GM19238 (cell line): ENCODE results near the gene DIP2B.

ENCODE experiments used
- DNase-seq: peaks from one replicate; pipeline ENCODE4 v3.0.0; 2011; ENCODE audit warnings: low spot score; ENCODE audit not compliant: insufficient read length

Gene DIP2B

GRCh38 chr12:50635857-50636256, 131.1 kb downstream of the DIP2B start:
- no peak for DNase-seq

GRCh38 chr12:50636505-50636904, 131.7 kb downstream of the DIP2B start:
- no peak for DNase-seq

- no peak for DNase-seq
Measured at GRCh38 chr12:50637870-50638481, 133.2 kb downstream of the DIP2B start.

- no peak for DNase-seq
Measured at GRCh38 chr12:50638482-50638880, 133.7 kb downstream of the DIP2B start.

GRCh38 chr12:50639721-50640120, 134.9 kb downstream of the DIP2B start:
- no peak for DNase-seq

GRCh38 chr12:50640321-50640939, 135.6 kb downstream of the DIP2B start:
- no peak for DNase-seq

- DNase-seq = no peak
Measured at GRCh38 chr12:50641566-50641965, 136.8 kb downstream of the DIP2B start.

GRCh38 chr12:50642035-50642451, 137.3 kb downstream of the DIP2B start:
- no peak for DNase-seq

GRCh38 chr12:50642761-50643160, 138.0 kb downstream of the DIP2B start:
- no peak for DNase-seq

- no peak for DNase-seq
Measured at GRCh38 chr12:50647031-50647430, 142.2 kb downstream of the DIP2B start.

GRCh38 chr12:50647479-50647878, 142.7 kb downstream of the DIP2B start:
- DNase-seq = no peak

GRCh38 chr12:50650285-50650684, 145.5 kb downstream of the DIP2B start:
- no peak for DNase-seq

GRCh38 chr12:50655374-50655921, 150.7 kb downstream of the DIP2B start:
- DNase-seq = no peak

- DNase-seq = no peak
Measured at GRCh38 chr12:50659260-50659659, 154.5 kb downstream of the DIP2B start.

- no peak for DNase-seq
Measured at GRCh38 chr12:50659690-50660424, 155.1 kb downstream of the DIP2B start.

GRCh38 chr12:50660425-50660822, 155.6 kb downstream of the DIP2B start:
- DNase-seq = no peak

- no peak for DNase-seq
Measured at GRCh38 chr12:50661300-50662115, 156.7 kb downstream of the DIP2B start.

GRCh38 chr12:50662116-50662510, 157.3 kb downstream of the DIP2B start:
- DNase-seq = no peak

- DNase-seq = no peak
Measured at GRCh38 chr12:50665170-50665569, 160.4 kb downstream of the DIP2B start.

- DNase-seq = no peak
Measured at GRCh38 chr12:50665609-50666008, 160.8 kb downstream of the DIP2B start.

- DNase-seq = no peak
Measured at GRCh38 chr12:50666023-50666422, 161.2 kb downstream of the DIP2B start.

GRCh38 chr12:50672158-50672557, 167.4 kb downstream of the DIP2B start:
- no peak for DNase-seq
